Testis (tissue), 3 donors: Measurements from ENCODE around the gene FFAR4. TPM values are rescaled to one million over a fixed set of nuclear protein-coding genes. Genes with fewer than 3 reads are reported as not detected.

ENCODE experiments used
- DNase-seq: peaks from one replicate; pipeline ENCODE4 v3.0.0-alpha.2; 2019
- H3K27ac ChIP-seq, 2 donors: fragments of 200-600 bp; sonication (generic); one replicate each; pipeline ENCODE4 v1.5.1; 2019
- H3K27me3 ChIP-seq: fragments of 200-600 bp; sonication (generic); one replicate; pipeline ENCODE4 v1.5.1; 2019
- H3K36me3 ChIP-seq: fragments of 200-600 bp; sonication (generic); one replicate; pipeline ENCODE4 v1.5.1; 2017; ENCODE audit warnings: low read depth; ENCODE audit errors: missing control alignments
- H3K4me1 ChIP-seq: fragments of 200-600 bp; sonication (generic); one replicate; pipeline ENCODE4 v1.5.1; 2019
- H3K4me3 ChIP-seq, 2 donors: fragments of 200-600 bp; sonication (generic); one replicate each; pipeline ENCODE4 v1.5.1; 2017 to 2019
- H3K9me3 ChIP-seq: fragments of 200-600 bp; sonication (generic); one replicate; pipeline ENCODE4 v1.5.1; 2017
- CTCF ChIP-seq, 3 experiments: fragments of 450-650 bp in 2 of 3; fragments of 200-600 bp in 1 of 3; sonication (generic) in 1 of 3; IDR thresholded peaks; one replicate each; pipeline ENCODE4 v1.5.1; 2016 to 2019; ENCODE audit warnings: antibody characterized with exemption in 3 of 3, mild to moderate bottlenecking in 2 of 3, moderate library complexity in 1 of 3
- POLR2A ChIP-seq: fragments of 450-650 bp; IDR thresholded peaks from one replicate; pipeline ENCODE4 v1.6.1; 2017; ENCODE audit warnings: antibody characterized with exemption, mild to moderate bottlenecking, moderate library complexity
- WGBS, 2 donors: methylation state at CpG; one replicate each; pipeline ENCODE4 v1.1.5; 2018; 5-methylcytosine and 5-hydroxymethylcytosine counted together
- intact Hi-C: fragments of 100-400 bp; cut with DNase I; formaldehyde crosslinking; loops from one replicate; pipeline ENCODE4 v1.15.1; 2023; ENCODE audit warnings: low total_unique reads
- polyA plus RNA-seq: library from polyadenylated mRNA; stranded (reverse); fragments of 350-450 nt; fragmentation: Illumina TruSeq; extraction: RNeasy Lipid Tissue Mini Kit (QIAGEN cat#74804); gene quantifications from one replicate; pipeline ENCODE4 v1.2.3, GENCODE V29; 2014; ENCODE audit warnings: low read depth, low replicate concordance; ENCODE audit not compliant: insufficient read depth
- total RNA-seq, 2 donors: library from RNA; depleted of rRNA; stranded (reverse); fragments of >200 nt; gene quantifications; one replicate each; pipeline ENCODE4 v1.2.3, GENCODE V29; 2016

The FFAR4 gene
- total and polyA plus RNA-seq, 3 donors from 2014 or later = 0.12 to 1.3 (median 0.55) TPM

GRCh38 chr10:93572606-93573005, 6.1 kb downstream of the FFAR4 start:
- H3K9me3 ChIP-seq = no peaks in the 10 kb centered on the region
- no peak overlapping the region for H3K27ac ChIP-seq
- H3K4me1 ChIP-seq = peaks cover 3% of the 10 kb centered on the region
- no peak overlapping the region for H3K4me3 ChIP-seq
- WGBS, 2 donors = 66 to 100% methylated on average over 2 of the region's 2 CpGs
- no peaks in the 10 kb centered on the region for H3K27me3 ChIP-seq
- no peaks in the 10 kb centered on the region for H3K36me3 ChIP-seq
- intact Hi-C loops = no loop called here
- TF ChIP-seq CTCF (IDR thresholded peaks at IDR 0.05) (no peak), POLR2A (no peak)
- DNase-seq = no peak

GRCh38 chr10:93573051-93573909, 6.8 kb downstream of the FFAR4 start:
- TF ChIP-seq CTCF (IDR thresholded peaks at IDR 0.05) (no peak), POLR2A (no peak)
- Histone ChIP-seq H3K27ac (no peak overlapping the region), H3K4me3 (no peak overlapping the region), H3K36me3 (no peaks in the 10 kb centered on the region), H3K9me3 (no peaks in the 10 kb centered on the region), H3K27me3 (no peaks in the 10 kb centered on the region), H3K4me1 (no peaks in the 10 kb centered on the region)
- WGBS, 2 donors = 61 to 65% methylated on average over 9 to 10 of the region's 10 CpGs
- no peak for DNase-seq
- intact Hi-C loops = no loop called here

- H3K9me3 ChIP-seq = no peaks in the 10 kb centered on the region
- DNase-seq = no peak
- H3K27ac ChIP-seq = no peak overlapping the region
- WGBS, 2 donors = 79 to 86% methylated on average over 3 of the region's 3 CpGs
- no peak overlapping the region for H3K4me3 ChIP-seq
- intact Hi-C loops = no loop called here
- TF ChIP-seq POLR2A (no peak), CTCF (IDR thresholded peaks at IDR 0.05) (no peak)
- no peaks in the 10 kb centered on the region for H3K4me1 ChIP-seq
- no peaks in the 10 kb centered on the region for H3K27me3 ChIP-seq
- no peaks in the 10 kb centered on the region for H3K36me3 ChIP-seq
Measured at GRCh38 chr10:93573924-93574323, 7.5 kb downstream of the FFAR4 start.

GRCh38 chr10:93576888-93577287, 10.4 kb downstream of the FFAR4 start:
- Histone ChIP-seq H3K9me3 (no peaks in the 10 kb centered on the region), H3K4me3 (no peak overlapping the region), H3K27me3 (no peaks in the 10 kb centered on the region), H3K27ac (no peak overlapping the region), H3K36me3 (no peaks in the 10 kb centered on the region), H3K4me1 (no peaks in the 10 kb centered on the region)
- no peak for DNase-seq
- no peak for TF ChIP-seq POLR2A
- TF ChIP-seq CTCF (IDR thresholded peaks at IDR 0.05) = no peak
- 81 to 86% methylated on average over 3 of the region's 3 CpGs for WGBS, 2 donors
- intact Hi-C loops = no loop called here

GRCh38 chr10:93577565-93577964, 11.1 kb downstream of the FFAR4 start:
- no peak overlapping the region for H3K27ac ChIP-seq
- intact Hi-C loops = no loop called here
- H3K4me1 ChIP-seq = no peaks in the 10 kb centered on the region
- no peak overlapping the region for H3K4me3 ChIP-seq
- H3K36me3 ChIP-seq = no peaks in the 10 kb centered on the region
- no peaks in the 10 kb centered on the region for H3K9me3 ChIP-seq
- no peaks in the 10 kb centered on the region for H3K27me3 ChIP-seq
- 85 to 93% methylated on average over 3 of the region's 3 CpGs for WGBS, 2 donors
- DNase-seq = no peak
- no peak for TF ChIP-seq POLR2A
- TF ChIP-seq CTCF (IDR thresholded peaks at IDR 0.05) = no peak
